Peyer's patch (tissue), 4 donors: ENCODE results near the gene RAD51B.

ENCODE experiments used
- POLR2A ChIP-seq, 2 donors: fragments of 450-650 bp; IDR thresholded peaks; one replicate each; pipeline ENCODE4 v1.5.1; 2017; ENCODE audit warnings: antibody characterized with exemption in 2 of 2, mild to moderate bottlenecking in 2 of 2, moderate library complexity in 2 of 2
- TF ChIP-seq, protein P1 (sequence below), 6 experiments: fragments of 450-650 bp in 4 of 6; fragments of 200-600 bp in 2 of 6; sonication (generic) in 1 of 6; IDR thresholded peaks; one replicate each; pipeline ENCODE4 v1.5.1; 2017 to 2019; ENCODE audit warnings: antibody characterized with exemption in 6 of 6, mild to moderate bottlenecking in 3 of 6, moderate library complexity in 1 of 6

DNA sequence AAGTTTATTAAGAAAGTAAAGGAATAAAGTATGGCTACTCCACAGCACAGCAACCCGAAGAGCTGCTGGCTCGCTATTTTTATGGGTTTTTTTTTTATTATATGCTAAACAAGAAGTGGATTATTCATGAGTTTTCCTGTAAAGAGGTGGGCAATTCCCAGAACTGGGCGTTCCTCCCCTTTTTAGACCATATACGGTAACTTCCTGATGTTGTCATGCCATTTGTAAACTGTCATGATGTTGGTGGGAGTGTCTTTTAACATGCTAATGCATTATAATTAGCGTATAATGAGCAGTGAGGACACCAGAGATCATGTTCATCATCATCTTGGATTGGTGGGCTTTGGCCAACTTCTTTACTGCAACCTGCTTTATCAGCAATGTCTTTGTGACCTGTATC lies 600.8 kb downstream of the RAD51B start:
- TF ChIP-seq, protein P1, sequence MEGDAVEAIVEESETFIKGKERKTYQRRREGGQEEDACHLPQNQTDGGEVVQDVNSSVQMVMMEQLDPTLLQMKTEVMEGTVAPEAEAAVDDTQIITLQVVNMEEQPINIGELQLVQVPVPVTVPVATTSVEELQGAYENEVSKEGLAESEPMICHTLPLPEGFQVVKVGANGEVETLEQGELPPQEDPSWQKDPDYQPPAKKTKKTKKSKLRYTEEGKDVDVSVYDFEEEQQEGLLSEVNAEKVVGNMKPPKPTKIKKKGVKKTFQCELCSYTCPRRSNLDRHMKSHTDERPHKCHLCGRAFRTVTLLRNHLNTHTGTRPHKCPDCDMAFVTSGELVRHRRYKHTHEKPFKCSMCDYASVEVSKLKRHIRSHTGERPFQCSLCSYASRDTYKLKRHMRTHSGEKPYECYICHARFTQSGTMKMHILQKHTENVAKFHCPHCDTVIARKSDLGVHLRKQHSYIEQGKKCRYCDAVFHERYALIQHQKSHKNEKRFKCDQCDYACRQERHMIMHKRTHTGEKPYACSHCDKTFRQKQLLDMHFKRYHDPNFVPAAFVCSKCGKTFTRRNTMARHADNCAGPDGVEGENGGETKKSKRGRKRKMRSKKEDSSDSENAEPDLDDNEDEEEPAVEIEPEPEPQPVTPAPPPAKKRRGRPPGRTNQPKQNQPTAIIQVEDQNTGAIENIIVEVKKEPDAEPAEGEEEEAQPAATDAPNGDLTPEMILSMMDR (IDR thresholded peaks at IDR 0.05) = no peak
- TF ChIP-seq POLR2A (IDR thresholded peaks at IDR 0.05) = no peak
